Immature natural killer cell (primary cell): ENCODE measurements around the gene MAST1. TPM values are rescaled to one million over a fixed set of nuclear protein-coding genes. Genes with fewer than 3 reads are reported as not detected.
"Not testable (repeated sequence)": the region's sequence is repeated elsewhere in the genome, so short reads cannot be mapped to it uniquely, and the experiment has no call there.

ENCODE experiments used
- DNase-seq, 3 donors: peaks; one replicate each; pipeline ENCODE4 v3.0.0; 2022; ENCODE audit warnings: mixed read lengths in 1 of 3
- H3K27ac Mint-ChIP-seq, 6 donors: one replicate each; pipeline ENCODE4 v1.8.0; 2020; ENCODE audit warnings: mixed read lengths in 6 of 6, mild to moderate bottlenecking in 5 of 6, inconsistent platforms in 4 of 6, moderate library complexity in 3 of 6
- H3K27me3 Mint-ChIP-seq, 3 donors: one replicate each; pipeline ENCODE4 v1.8.0; 2020 to 2021; ENCODE audit warnings: low read depth in 3 of 3, mild to moderate bottlenecking in 3 of 3, mixed read lengths in 3 of 3, moderate library complexity in 3 of 3, inconsistent platforms in 1 of 3
- H3K36me3 Mint-ChIP-seq, 3 donors: one replicate each; pipeline ENCODE4 v1.8.0; 2020; ENCODE audit warnings: mixed read lengths in 3 of 3, inconsistent platforms in 2 of 3, mild to moderate bottlenecking in 2 of 3
- H3K4me1 Mint-ChIP-seq, 2 donors: one replicate each; pipeline ENCODE4 v1.8.0; 2020; ENCODE audit warnings: inconsistent platforms in 2 of 2, mild to moderate bottlenecking in 2 of 2, mixed read lengths in 2 of 2, moderate library complexity in 1 of 2
- H3K4me3 Mint-ChIP-seq, 5 donors: one replicate each; pipeline ENCODE4 v1.8.0; 2020; ENCODE audit warnings: mild to moderate bottlenecking in 5 of 5, mixed read lengths in 5 of 5, inconsistent platforms in 3 of 5, moderate library complexity in 3 of 5
- H3K9me3 Mint-ChIP-seq, 6 donors: one replicate each; pipeline ENCODE4 v1.8.0; 2020; ENCODE audit warnings: mild to moderate bottlenecking in 6 of 6, mixed read lengths in 6 of 6, inconsistent platforms in 4 of 6, moderate library complexity in 3 of 6
- polyA plus RNA-seq, 3 donors: library from polyadenylated mRNA; unstranded; fragments of 300-500 nt; fragmentation: Illumina TruSeq; gene quantifications; one replicate each; pipeline ENCODE4 v1.2.3, GENCODE V29; 2021

MAST1 gene
- polyA plus RNA-seq, 3 donors from 2014 or later = 0.28 TPM; not detected in 1

DNA sequence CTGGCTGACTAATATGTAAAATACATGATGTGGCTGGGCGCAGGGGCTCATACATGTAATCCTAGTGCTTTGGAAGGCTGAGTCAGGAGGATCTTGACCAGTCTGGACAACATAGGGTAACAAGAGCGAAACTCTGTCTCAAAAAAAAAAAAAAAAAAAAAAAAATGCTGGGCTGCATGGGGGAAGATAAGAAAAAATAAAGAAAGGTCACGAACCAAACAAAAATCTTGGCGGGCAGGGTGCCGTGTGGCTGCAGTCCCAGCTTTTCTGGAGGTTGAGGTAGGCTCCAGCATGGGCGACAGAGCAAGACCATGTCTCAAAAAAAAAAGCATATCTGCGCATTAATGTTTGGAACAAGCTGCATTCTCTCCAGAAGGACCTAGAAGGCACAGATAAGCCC lies 23.2 kb upstream of the MAST1 start:
- DNase-seq = no peak
- H3K9me3 Mint-ChIP-seq = no peaks in the 10 kb centered on the region
- H3K4me1 Mint-ChIP-seq = no peaks in the 10 kb centered on the region
- H3K36me3 Mint-ChIP-seq = peaks cover 0 to 9% (median 0%) of the 10 kb centered on the region in 3 donors
- peaks cover 0 to 1% (median 0%) of the 10 kb centered on the region in 3 donors for H3K27me3 Mint-ChIP-seq
- H3K4me3 Mint-ChIP-seq = no peak overlapping the region
- no peak overlapping the region for H3K27ac Mint-ChIP-seq

DNA sequence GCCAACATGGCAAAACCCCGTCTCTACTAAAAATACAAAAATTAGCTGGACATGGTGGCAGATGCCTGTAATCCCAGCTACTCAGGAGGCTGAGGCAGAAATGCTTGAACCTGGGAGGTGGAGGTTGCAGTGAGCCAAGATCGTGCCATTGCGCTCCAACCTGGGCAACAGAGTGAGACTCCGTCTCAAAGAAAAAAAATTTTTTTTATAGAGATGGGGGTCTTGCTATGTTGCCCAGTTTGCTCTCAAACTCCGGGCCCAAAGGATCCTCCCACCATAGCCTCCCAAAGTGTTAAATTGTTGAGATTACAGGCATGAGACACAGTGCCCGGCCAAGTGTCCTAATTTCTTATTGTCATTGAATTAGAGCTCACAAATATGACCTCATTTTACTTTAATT lies 21.1 kb upstream of the MAST1 start:
- not testable (repeated sequence) for DNase-seq, H3K4me3 Mint-ChIP-seq, H3K4me1 Mint-ChIP-seq, H3K36me3 Mint-ChIP-seq, H3K9me3 Mint-ChIP-seq, H3K27me3 Mint-ChIP-seq, H3K27ac Mint-ChIP-seq

DNA sequence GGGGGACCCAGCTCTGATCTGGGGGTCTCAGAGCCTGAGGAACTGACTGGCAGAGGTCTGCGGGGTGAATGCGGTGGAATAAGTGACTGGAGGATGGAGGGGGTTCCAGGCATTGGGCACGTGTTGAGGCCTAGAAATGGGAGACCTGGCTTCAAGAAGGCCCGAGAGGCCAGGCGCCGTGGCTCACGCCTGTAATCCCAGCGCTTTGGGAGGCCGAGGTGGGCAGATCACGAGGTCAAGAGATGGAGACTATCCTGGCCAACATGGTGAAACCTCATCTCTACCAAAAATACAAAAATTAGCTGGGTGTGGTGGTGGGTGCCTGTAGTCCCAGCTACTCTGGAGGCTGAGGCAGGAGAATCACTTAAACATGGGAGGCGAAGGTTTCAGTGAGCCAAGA lies 20.5 kb upstream of the MAST1 start:
- H3K4me3 Mint-ChIP-seq, H3K27ac Mint-ChIP-seq, H3K36me3 Mint-ChIP-seq, H3K4me1 Mint-ChIP-seq, DNase-seq, H3K27me3 Mint-ChIP-seq, H3K9me3 Mint-ChIP-seq: not testable (repeated sequence)

- H3K9me3 Mint-ChIP-seq = no peaks in the 10 kb centered on the region
- H3K27ac Mint-ChIP-seq = no peak overlapping the region
- no peak overlapping the region for H3K4me3 Mint-ChIP-seq
- DNase-seq = no peak
- H3K36me3 Mint-ChIP-seq = no peaks in the 10 kb centered on the region
- H3K4me1 Mint-ChIP-seq = peaks cover 4 to 7% of the 10 kb centered on the region in 2 donors
- peaks cover 0 to 7% (median 5%) of the 10 kb centered on the region in 3 donors for H3K27me3 Mint-ChIP-seq
Observed at GRCh38 chr19:12821761-12822160, 16.6 kb upstream of the MAST1 start.

- DNase-seq = no peak
- peaks cover 18 to 28% (median 18%) of the 10 kb centered on the region in 3 donors for H3K27me3 Mint-ChIP-seq
- H3K36me3 Mint-ChIP-seq = no peaks in the 10 kb centered on the region
- no peak overlapping the region for H3K27ac Mint-ChIP-seq
- no peak overlapping the region for H3K4me3 Mint-ChIP-seq
- peaks cover 4 to 7% of the 10 kb centered on the region in 2 donors for H3K4me1 Mint-ChIP-seq
- H3K9me3 Mint-ChIP-seq = no peaks in the 10 kb centered on the region
Observed at GRCh38 chr19:12825254-12826131, 12.8 kb upstream of the MAST1 start.

GRCh38 chr19:12828494-12828893 lies 9.8 kb upstream of the MAST1 start:
- DNase-seq = no peak
- no peak overlapping the region for H3K4me3 Mint-ChIP-seq
- peaks cover 0 to 4% (median 0%) of the 10 kb centered on the region in 6 donors for H3K9me3 Mint-ChIP-seq
- no peak overlapping the region for H3K27ac Mint-ChIP-seq
- H3K4me1 Mint-ChIP-seq = peaks cover 24 to 25% of the 10 kb centered on the region in 2 donors
- H3K27me3 Mint-ChIP-seq = peaks cover 30 to 56% (median 32%) of the 10 kb centered on the region in 3 donors
- H3K36me3 Mint-ChIP-seq = no peaks in the 10 kb centered on the region

DNA sequence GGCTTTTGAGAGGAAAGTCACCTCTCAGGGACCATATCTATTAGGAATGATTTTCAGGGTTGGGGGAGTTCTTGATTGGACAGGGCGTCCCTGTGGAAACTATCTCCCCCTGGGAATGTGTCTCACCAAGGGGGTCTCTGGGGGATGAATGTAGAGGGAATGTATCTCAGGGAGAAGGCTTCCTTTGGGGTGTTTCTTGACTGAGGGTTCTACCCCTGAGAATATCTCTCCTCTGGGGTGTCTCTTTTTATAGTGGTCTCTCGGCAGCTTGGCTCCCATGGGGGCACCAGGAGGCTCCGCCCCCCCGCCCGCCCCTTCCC lies 4.9 kb upstream of the MAST1 start:
- Mint-ChIP-seq H3K9me3 (peaks cover 0 to 4% (median 0%) of the 10 kb centered on the region in 6 donors), H3K27ac (peak overlapping the region in 2 of 6 donors; percentile 19 to 24), H3K27me3 (peaks cover 42 to 66% (median 48%) of the 10 kb centered on the region in 3 donors), H3K36me3 (no peaks in the 10 kb centered on the region), H3K4me1 (peaks cover 27 to 33% of the 10 kb centered on the region in 2 donors), H3K4me3 (peak overlapping the region; percentile 58 to 75 (median 65))
- DNase-seq = no peak

DNA sequence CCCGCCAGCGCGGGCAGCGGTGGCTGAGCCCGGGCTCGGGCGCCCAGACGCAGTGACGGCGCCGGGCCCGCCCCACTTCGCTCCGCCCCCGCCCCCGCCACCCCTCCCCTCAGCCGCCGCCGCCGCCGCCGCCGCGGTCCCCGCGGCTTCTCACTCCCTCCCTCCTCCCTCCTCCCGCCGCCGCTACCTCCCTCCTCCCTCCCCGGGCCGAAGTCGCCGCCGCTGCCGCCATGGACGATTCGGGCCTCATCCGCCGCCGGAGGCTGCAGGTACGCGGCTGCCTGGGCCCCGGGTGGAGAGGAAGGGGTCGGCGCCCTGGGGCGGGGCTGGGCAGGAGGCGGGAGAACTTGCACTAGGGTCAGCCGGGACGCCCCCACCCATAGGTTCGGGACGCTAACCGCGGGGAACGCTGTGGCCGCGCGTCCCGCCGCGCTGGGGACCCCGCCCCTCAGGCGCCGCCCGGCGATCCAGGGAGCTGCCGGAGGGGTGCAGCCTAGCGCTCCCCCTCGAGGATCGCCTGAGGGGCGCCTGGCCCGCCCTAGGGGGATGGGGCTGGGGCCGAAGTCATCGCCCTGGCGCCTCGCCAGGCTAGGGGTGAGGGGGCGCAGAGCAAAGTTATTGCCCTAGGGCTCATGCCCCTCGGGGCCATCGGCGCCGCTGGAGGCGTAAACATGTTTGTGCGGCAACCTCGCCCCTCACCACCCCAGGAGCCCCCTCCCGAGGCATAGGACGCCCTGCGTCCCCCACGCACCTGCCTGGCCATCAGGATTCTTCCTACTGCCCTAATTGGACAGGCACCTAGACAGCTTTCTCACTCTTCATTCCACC lies 4.4 kb upstream of the MAST1 start:
- Mint-ChIP-seq H3K4me1 (peaks cover 31 to 35% of the 10 kb centered on the region in 2 donors), H3K27me3 (peaks cover 37 to 64% (median 44%) of the 10 kb centered on the region in 3 donors), H3K36me3 (no peaks in the 10 kb centered on the region), H3K27ac (peak overlapping the region in 2 of 6 donors; percentile 8 to 57), H3K4me3 (peak overlapping the region; percentile 59 to 70 (median 64)), H3K9me3 (peaks cover 0 to 4% (median 0%) of the 10 kb centered on the region in 6 donors)
- DNase-seq = peak; percentile 38 to 49 (median 40)

DNA sequence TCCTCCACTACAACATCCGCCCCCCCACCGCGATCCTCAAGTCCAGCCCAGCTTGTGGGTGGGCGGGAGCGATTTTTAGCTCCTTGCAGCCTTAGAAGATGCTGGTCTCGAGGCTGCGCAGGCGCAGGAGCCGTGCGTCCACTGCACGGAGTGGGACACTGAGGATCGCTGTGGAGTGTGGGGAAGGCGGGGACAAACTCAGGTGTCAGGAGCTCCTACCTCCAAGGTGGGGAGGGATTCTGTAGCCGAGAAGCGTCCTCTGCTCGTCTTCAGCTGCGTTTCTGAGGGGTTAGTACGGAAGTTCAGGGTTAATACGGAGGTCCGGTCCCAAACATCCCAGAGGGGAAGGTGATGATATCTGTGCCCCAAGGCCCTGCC lies 3.8 kb upstream of the MAST1 start, which contains the start of gene RTBDN:
Gene RTBDN, minus strand, starts transcription at position 14 of the 378 bp plus-strand sequence. CDS start 4,600 bp downstream, outside the sequence.
- peak within 1 kb of the TSS in 4 of 6 donors; percentile 8 to 57 (median 22) for H3K27ac Mint-ChIP-seq
- peaks cover 37 to 40% of the 10 kb centered on the region in 2 donors for H3K4me1 Mint-ChIP-seq
- H3K36me3 Mint-ChIP-seq = no peaks in the 10 kb centered on the region
- peaks cover 0 to 4% (median 0%) of the 10 kb centered on the region in 6 donors for H3K9me3 Mint-ChIP-seq
- H3K4me3 Mint-ChIP-seq = peak within 1 kb of the TSS; percentile 59 to 75 (median 70)
- no peak for DNase-seq
- H3K27me3 Mint-ChIP-seq = peaks cover 36 to 64% (median 42%) of the 10 kb centered on the region in 3 donors

DNA sequence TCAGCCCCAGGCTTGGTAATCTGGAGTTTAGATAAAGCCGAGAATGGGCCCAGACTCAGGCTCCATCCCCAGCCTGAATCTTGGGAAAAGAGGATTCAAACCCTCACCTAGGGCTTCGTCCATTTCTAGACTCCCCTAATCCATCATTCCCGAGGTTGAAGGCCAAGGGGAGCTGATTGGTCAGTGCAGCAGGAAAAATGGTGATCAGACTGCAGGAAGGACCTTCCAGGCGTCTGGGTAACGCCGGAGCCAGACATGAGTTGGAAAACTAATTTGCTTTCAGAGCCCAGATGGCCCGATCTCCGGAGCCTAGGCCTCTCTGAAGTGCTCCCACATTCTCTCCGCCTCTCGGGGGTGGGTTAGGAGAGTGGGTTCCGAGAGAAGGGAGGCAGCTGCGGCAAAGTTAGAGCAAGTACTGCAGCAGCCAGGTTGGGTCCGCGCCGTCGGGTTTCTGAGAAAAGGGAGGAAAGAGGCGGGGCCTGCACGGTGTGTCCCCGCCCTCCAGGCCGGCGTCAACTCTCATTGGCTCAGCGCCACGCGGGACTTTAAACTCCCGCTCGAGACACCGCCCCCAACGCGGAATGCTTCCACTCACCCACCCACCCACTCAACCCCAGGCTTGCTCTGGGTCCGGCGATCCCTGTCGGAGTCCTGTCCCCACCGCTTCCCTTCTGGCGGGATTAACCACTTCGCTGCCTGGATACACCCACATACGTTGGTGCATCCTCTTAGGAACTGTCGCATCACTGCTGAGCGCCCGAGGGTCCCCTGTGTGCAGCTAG lies 3.1 kb upstream of the MAST1 start:
- no peaks in the 10 kb centered on the region for H3K36me3 Mint-ChIP-seq
- peaks cover 0 to 4% (median 0%) of the 10 kb centered on the region in 6 donors for H3K9me3 Mint-ChIP-seq
- peaks cover 36 to 65% (median 41%) of the 10 kb centered on the region in 3 donors for H3K27me3 Mint-ChIP-seq
- H3K27ac Mint-ChIP-seq = no peak overlapping the region
- no peak for DNase-seq
- peaks cover 43% of the 10 kb centered on the region in 2 donors for H3K4me1 Mint-ChIP-seq
- H3K4me3 Mint-ChIP-seq = peak overlapping the region; percentile 59 to 70 (median 64)

DNA sequence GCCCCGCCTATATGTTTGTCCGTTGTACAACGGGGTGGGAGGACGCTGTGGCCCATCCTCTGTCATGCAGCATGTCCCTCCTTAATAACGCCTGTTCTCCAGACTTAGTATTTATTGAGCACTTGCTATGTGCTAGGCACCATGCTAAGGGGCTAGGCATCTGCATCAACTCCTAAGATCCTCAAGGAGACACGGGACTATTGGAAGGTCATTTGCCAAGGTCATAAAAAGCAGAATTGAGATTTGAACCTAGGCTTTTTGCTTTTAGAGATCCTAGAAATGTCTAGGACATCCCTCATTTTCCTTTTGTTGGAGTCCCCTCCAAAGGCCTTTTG lies 1.8 kb upstream of the MAST1 start:
- Mint-ChIP-seq H3K9me3 (peaks cover 0 to 4% (median 0%) of the 10 kb centered on the region in 6 donors), H3K27me3 (peaks cover 38 to 61% (median 44%) of the 10 kb centered on the region in 3 donors), H3K4me3 (peak overlapping the region in 2 of 5 donors; percentile 6 to 58), H3K36me3 (peaks cover 0 to 3% (median 0%) of the 10 kb centered on the region in 3 donors), H3K4me1 (peaks cover 55 to 56% of the 10 kb centered on the region in 2 donors), H3K27ac (no peak overlapping the region)
- DNase-seq = no peak

DNA sequence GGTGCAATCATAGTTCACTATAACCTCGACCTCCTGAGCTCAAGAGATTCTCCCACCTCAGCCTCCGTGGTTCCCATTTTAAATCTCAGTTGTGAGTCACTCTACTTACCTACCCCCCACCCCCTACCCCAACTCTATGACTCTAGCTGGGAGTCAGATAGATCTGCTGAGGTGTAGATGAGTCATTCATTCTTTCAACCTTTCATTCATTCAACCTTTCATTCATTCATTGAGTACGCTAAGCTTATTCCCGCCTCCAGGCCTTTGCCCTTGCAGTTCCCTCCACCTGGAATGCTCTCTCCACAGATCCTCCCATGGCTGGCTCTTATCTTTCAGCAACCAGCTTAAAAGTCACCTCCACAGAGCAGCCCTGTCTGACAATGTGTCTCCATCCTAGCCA lies 1.1 kb upstream of the MAST1 start:
- peaks cover 37 to 59% (median 42%) of the 10 kb centered on the region in 3 donors for H3K27me3 Mint-ChIP-seq
- peaks cover 0 to 2% (median 0%) of the 10 kb centered on the region in 6 donors for H3K9me3 Mint-ChIP-seq
- no peak for DNase-seq
- H3K4me3 Mint-ChIP-seq = peak overlapping the region in 4 of 5 donors; percentile 6 to 50 (median 19)
- no peak overlapping the region for H3K27ac Mint-ChIP-seq
- H3K36me3 Mint-ChIP-seq = peaks cover 0 to 5% (median 0%) of the 10 kb centered on the region in 3 donors
- peaks cover 49 to 51% of the 10 kb centered on the region in 2 donors for H3K4me1 Mint-ChIP-seq
